ENCODE results near the gene THRA.

DNA sequence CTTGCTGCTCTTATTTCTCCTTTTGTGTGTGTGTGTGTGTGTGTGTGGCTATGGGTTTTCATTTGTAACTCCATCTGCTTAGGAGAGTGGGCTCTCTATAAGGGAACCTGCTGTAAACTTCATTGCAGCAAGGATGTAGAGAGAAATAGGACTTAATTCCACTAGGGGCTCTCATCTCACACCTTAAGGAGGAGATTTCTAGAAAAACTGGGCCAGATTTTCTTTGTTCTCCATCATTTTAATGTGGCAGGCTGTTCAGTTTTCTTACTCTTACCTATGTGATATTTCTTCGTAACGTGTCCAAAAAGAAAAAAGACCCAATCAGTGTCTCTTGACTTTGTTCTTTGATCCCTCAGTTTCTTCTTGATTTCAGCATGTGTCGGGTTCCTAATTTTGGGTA lies 73.1 kb downstream of the THRA start:
- TF ChIP-seq, protein P1, sequence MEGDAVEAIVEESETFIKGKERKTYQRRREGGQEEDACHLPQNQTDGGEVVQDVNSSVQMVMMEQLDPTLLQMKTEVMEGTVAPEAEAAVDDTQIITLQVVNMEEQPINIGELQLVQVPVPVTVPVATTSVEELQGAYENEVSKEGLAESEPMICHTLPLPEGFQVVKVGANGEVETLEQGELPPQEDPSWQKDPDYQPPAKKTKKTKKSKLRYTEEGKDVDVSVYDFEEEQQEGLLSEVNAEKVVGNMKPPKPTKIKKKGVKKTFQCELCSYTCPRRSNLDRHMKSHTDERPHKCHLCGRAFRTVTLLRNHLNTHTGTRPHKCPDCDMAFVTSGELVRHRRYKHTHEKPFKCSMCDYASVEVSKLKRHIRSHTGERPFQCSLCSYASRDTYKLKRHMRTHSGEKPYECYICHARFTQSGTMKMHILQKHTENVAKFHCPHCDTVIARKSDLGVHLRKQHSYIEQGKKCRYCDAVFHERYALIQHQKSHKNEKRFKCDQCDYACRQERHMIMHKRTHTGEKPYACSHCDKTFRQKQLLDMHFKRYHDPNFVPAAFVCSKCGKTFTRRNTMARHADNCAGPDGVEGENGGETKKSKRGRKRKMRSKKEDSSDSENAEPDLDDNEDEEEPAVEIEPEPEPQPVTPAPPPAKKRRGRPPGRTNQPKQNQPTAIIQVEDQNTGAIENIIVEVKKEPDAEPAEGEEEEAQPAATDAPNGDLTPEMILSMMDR (optimal IDR thresholded peaks at IDR 0.05 in 1 of 3, IDR thresholded peaks at IDR 0.05 in 1 of 3, conservative IDR thresholded peaks at IDR 0.05 in 1 of 3; ENCODE audit: extremely low read depth in 1 of 3, insufficient read depth in 2 of 3, low read length in 3 of 3), result no peak
- no peak for TF ChIP-seq EZH2 (IDR thresholded peaks at IDR 0.05; ENCODE audit: low read length)
